CD14-positive monocyte (primary cell): Measurements from ENCODE around the gene CACNA1E. TPM values are rescaled to one million over a fixed set of nuclear protein-coding genes. Genes with fewer than 3 reads are reported as not detected.

Experiments
- DNase-seq, 3 donors: peaks; one replicate each; pipeline ENCODE4 v3.0.0-alpha.2; 2011 to 2022
- H2AFZ ChIP-seq: 2 replicates; pipeline ENCODE4 v1.6.0; 2012; ENCODE audit warnings: mild to moderate bottlenecking, low read depth, low read length, inconsistent platforms; ENCODE audit not compliant: insufficient read depth, poor library complexity, severe bottlenecking
- H3K27ac ChIP-seq, 2 donors: 1 replicate in 1 of 2; 2 replicates in 1 of 2; pipeline ENCODE4 v1.5.1; 2012 to 2013; ENCODE audit warnings: low read length in 2 of 2, control low read depth in 1 of 2, inconsistent platforms in 1 of 2, low read depth in 1 of 2, mild to moderate bottlenecking in 1 of 2
- H3K27me3 ChIP-seq, 2 donors: one replicate each; pipeline versions ENCODE4 v1.6.0 to v1.6.1; 2011 to 2013; ENCODE audit warnings: low read length in 2 of 2; ENCODE audit not compliant: control insufficient read depth in 2 of 2, insufficient read depth in 2 of 2
- H3K36me3 ChIP-seq, 2 donors: replicated peaks in 1 of 2; 1 replicate in 1 of 2; 2 replicates in 1 of 2; pipeline versions ENCODE4 v1.5.1 to v1.6.1; 2012 to 2013; ENCODE audit warnings: low read length in 2 of 2, control low read depth in 1 of 2, inconsistent platforms in 1 of 2, mild to moderate bottlenecking in 1 of 2; ENCODE audit not compliant: insufficient read depth in 2 of 2, control insufficient read depth in 1 of 2
- H3K4me1 ChIP-seq, 2 donors: 1 replicate in 1 of 2; 2 replicates in 1 of 2; pipeline versions ENCODE4 v1.5.1 to v1.6.1; 2012 to 2013; ENCODE audit warnings: low read length in 2 of 2, control low read depth in 1 of 2, inconsistent platforms in 1 of 2, mild to moderate bottlenecking in 1 of 2, moderate library complexity in 1 of 2; ENCODE audit not compliant: insufficient read depth in 2 of 2, control insufficient read depth in 1 of 2
- H3K4me2 ChIP-seq: replicated peaks from 2 replicates; pipeline ENCODE3; 2012; ENCODE audit warnings: low read length, moderate library complexity, mild to moderate bottlenecking; ENCODE audit not compliant: poor library complexity, severe bottlenecking; ENCODE audit errors: extremely low read depth
- H3K4me3 ChIP-seq, 3 experiments: fragments of 200-600 bp in 1 of 3; sonication (generic) in 1 of 3; replicated peaks in 1 of 3; 1 replicate in 2 of 3; 2 replicates in 1 of 3; pipeline ENCODE4 v1.5.1; 2011 to 2013; ENCODE audit warnings: low read length in 3 of 3, mild to moderate bottlenecking in 3 of 3, control low read depth in 2 of 3, low read depth in 2 of 3, inconsistent platforms in 1 of 3, moderate library complexity in 1 of 3
- H3K79me2 ChIP-seq: 2 replicates; pipeline ENCODE4 v1.6.0; 2012; ENCODE audit warnings: mild to moderate bottlenecking, control low read depth, inconsistent platforms, low read length, moderate library complexity; ENCODE audit not compliant: insufficient read depth
- H3K9ac ChIP-seq: 2 replicates; pipeline ENCODE4 v1.6.0; 2017; ENCODE audit warnings: low read length, mild to moderate bottlenecking; ENCODE audit not compliant: insufficient read depth, poor library complexity, severe bottlenecking
- H3K9me3 ChIP-seq, 2 donors: replicated peaks in 1 of 2; 1 replicate in 1 of 2; 2 replicates in 1 of 2; pipeline versions ENCODE4 v1.5.1 to v1.6.1; 2012 to 2013; ENCODE audit warnings: low read length in 2 of 2, control low read depth in 1 of 2; ENCODE audit not compliant: control insufficient read depth in 1 of 2, insufficient read depth in 1 of 2
- H4K20me1 ChIP-seq: 2 replicates; pipeline ENCODE4 v1.6.0; 2012; ENCODE audit warnings: mild to moderate bottlenecking, low read length, control low read depth, moderate library complexity; ENCODE audit not compliant: insufficient read depth
- H3K27ac Mint-ChIP-seq, 7 donors: one replicate each; pipeline ENCODE4 v1.8.0; 2020; ENCODE audit warnings: mild to moderate bottlenecking in 7 of 7, mixed read lengths in 7 of 7, moderate library complexity in 6 of 7, inconsistent platforms in 2 of 7
- H3K27me3 Mint-ChIP-seq, 3 donors: one replicate each; pipeline ENCODE4 v1.8.0; 2021 to 2022; ENCODE audit warnings: low read depth in 3 of 3, mild to moderate bottlenecking in 3 of 3, mixed read lengths in 3 of 3, moderate library complexity in 3 of 3, inconsistent platforms in 1 of 3
- H3K36me3 Mint-ChIP-seq, 2 donors: one replicate each; pipeline ENCODE4 v1.8.0; 2020; ENCODE audit warnings: mixed read lengths in 2 of 2, inconsistent platforms in 1 of 2, mild to moderate bottlenecking in 1 of 2
- H3K4me1 Mint-ChIP-seq: one replicate; pipeline ENCODE4 v1.8.0; 2020; ENCODE audit warnings: mild to moderate bottlenecking, mixed read lengths
- H3K4me3 Mint-ChIP-seq, 2 donors: one replicate each; pipeline ENCODE4 v1.8.0; 2020; ENCODE audit warnings: mild to moderate bottlenecking in 2 of 2, mixed read lengths in 2 of 2, moderate library complexity in 1 of 2
- H3K9me3 Mint-ChIP-seq, 7 donors: one replicate each; pipeline ENCODE4 v1.8.0; 2020 to 2022; ENCODE audit warnings: mixed read lengths in 7 of 7, mild to moderate bottlenecking in 6 of 7, moderate library complexity in 6 of 7, inconsistent platforms in 2 of 7
- CTCF ChIP-seq: fragments of 200-600 bp; IDR thresholded peaks from one replicate; pipeline ENCODE4 v1.8.0; 2022; ENCODE audit warnings: antibody characterized with exemption, mild to moderate bottlenecking
- WGBS: methylation state at CpG from one replicate; pipeline ENCODE4 v1.1.5; 2013; ENCODE audit warnings: missing lambda C conversion rate; ENCODE audit not compliant: insufficient coverage; 5-methylcytosine and 5-hydroxymethylcytosine counted together
- intact Hi-C, 2 donors: fragments of 100-400 bp; cut with micrococcal nuclease; formaldehyde crosslinking; loops; one replicate each; pipeline versions ENCODE4 v1.15.0 to v1.15.1; 2023
- polyA plus RNA-seq, 3 donors: library from polyadenylated mRNA; depleted of rRNA in 1 of 3; unstranded in 2 of 3; stranded (reverse) in 1 of 3; fragments of 300-500 nt in 2 of 3; fragments of >200 nt in 1 of 3; fragmentation: Illumina TruSeq in 2 of 3; gene quantifications; 1 replicate in 2 of 3; 2 replicates in 1 of 3; pipeline ENCODE4 v1.2.3, GENCODE V29; 2012 to 2021

Gene CACNA1E
- polyA plus RNA-seq, 3 donors: 0.04 TPM; not detected in 2

- H3K27ac Mint-ChIP-seq: no peak overlapping the region
- no peaks in the 10 kb centered on the region for H4K20me1 ChIP-seq
- no peaks in the 10 kb centered on the region for H3K36me3 ChIP-seq
- H3K79me2 ChIP-seq: no peaks in the 10 kb centered on the region
- H3K36me3 Mint-ChIP-seq: no peaks in the 10 kb centered on the region
- peak overlapping the region in 1 of 2 donors; percentile 13 for H3K4me3 Mint-ChIP-seq
- intact Hi-C loops: no loop called here
- 83% methylated on average over 1 of the region's 2 CpGs for whole genome bisulfite sequencing
- H3K9ac ChIP-seq: no peak overlapping the region
- H3K4me1 ChIP-seq: no peaks in the 10 kb centered on the region
- no peak for DNase-seq
- peaks cover 2 to 13% of the 10 kb centered on the region in 2 donors for H3K27me3 ChIP-seq
- TF ChIP-seq CTCF: no peak
- peaks cover 13 to 28% (median 15%) of the 10 kb centered on the region in 3 donors for H3K27me3 Mint-ChIP-seq
- no peak overlapping the region for H3K4me3 ChIP-seq
- H3K9me3 ChIP-seq: no peaks in the 10 kb centered on the region
- H3K4me1 Mint-ChIP-seq: peaks cover 8% of the 10 kb centered on the region
- H2AFZ ChIP-seq: no peak overlapping the region
- H3K4me2 ChIP-seq: no peak overlapping the region
- no peak overlapping the region for H3K27ac ChIP-seq
- peaks cover 0 to 5% (median 0%) of the 10 kb centered on the region in 7 donors for H3K9me3 Mint-ChIP-seq
These were observed 34.8 kb downstream of the CACNA1E start for GRCh38 chr1:181518152-181518551.

GRCh38 chr1:181522864-181523263, 39.5 kb downstream of the CACNA1E start:
- Mint-ChIP-seq H3K4me1 (no peaks in the 10 kb centered on the region), H3K9me3 (peaks cover 0 to 6% (median 2%) of the 10 kb centered on the region in 7 donors), H3K27me3 (peaks cover 8 to 16% (median 14%) of the 10 kb centered on the region in 3 donors), H3K4me3 (no peak overlapping the region), H3K27ac (no peak overlapping the region), H3K36me3 (no peaks in the 10 kb centered on the region)
- peaks cover under 1% of the 10 kb centered on the region in 2 donors for H3K9me3 ChIP-seq
- intact Hi-C loops: no loop called here
- peaks cover 4 to 9% of the 10 kb centered on the region in 2 donors for H3K27me3 ChIP-seq
- no peaks in the 10 kb centered on the region for H3K79me2 ChIP-seq
- no CpG with 5 or more reads among the region's 2 CpGs for WGBS
- H3K4me2 ChIP-seq: no peak overlapping the region
- DNase-seq: no peak
- H4K20me1 ChIP-seq: no peaks in the 10 kb centered on the region
- TF ChIP-seq CTCF: no peak
- H2AFZ ChIP-seq: no peak overlapping the region
- H3K4me3 ChIP-seq: no peak overlapping the region
- no peak overlapping the region for H3K9ac ChIP-seq
- no peak overlapping the region for H3K27ac ChIP-seq
- no peaks in the 10 kb centered on the region for H3K36me3 ChIP-seq
- no peaks in the 10 kb centered on the region for H3K4me1 ChIP-seq
